H4 (cell line): Measurements from ENCODE around the gene CYP21A2. TPM values are rescaled to one million over a fixed set of nuclear protein-coding genes. Genes with fewer than 3 reads are reported as not detected.
"Not testable (repeated sequence)": the region's sequence is repeated elsewhere in the genome, so short reads cannot be mapped to it uniquely, and the experiment has no call there.

Experiments
- DNase-seq: peaks from one replicate; pipeline ENCODE4 v3.0.0-alpha.2; 2015; ENCODE audit warnings: low spot score
- total RNA-seq: library from RNA; depleted of rRNA; stranded (reverse); fragments of >200 nt; shearing (Covaris generic); gene quantifications from 2 replicates; pipeline ENCODE4 v1.2.3, GENCODE V29; 2014

Gene CYP21A2
- total RNA-seq, 1 experiment from 2014 or later, result 0.48 TPM

DNA sequence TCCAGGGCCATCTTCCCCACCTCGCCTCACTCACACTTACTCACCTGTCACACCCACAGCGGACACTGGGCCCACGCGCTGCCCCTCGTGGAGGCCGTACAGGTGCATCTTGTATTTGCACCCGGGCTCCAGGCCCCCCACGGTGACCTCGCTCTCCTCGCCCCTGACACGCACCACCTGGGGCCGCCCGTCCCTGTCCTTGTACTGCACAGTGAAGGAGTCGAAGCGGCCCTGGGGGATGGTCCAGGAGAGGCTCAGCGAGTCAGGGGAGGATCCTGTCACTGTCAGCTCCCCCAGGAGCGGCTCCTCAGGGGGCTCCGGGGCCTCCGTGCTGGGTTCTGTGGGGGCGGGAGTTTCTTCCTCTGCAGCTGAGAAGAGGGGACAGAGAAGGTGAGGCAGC is 14.4 kb downstream of the CYP21A2 start:
- DNase-seq, result not testable (repeated sequence)

DNA sequence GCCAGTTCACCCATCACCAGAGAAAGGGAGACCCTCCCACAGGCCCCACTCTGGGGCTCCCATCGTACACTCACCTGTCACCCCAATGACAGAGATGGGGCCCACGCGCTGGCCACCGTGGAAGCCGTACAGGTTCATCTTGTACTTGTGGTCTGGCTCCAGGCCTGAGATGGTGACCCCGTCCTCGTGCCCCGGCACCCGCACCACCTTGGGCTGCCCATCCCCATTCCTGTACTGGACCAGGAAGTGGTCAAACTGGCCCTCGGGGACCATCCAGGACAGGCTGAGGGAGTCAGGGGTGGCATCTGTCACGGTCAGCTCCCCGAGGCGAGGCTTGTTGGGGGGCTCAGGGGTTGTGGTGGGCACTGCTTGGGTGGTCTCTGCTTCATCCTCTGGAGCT is 15.1 kb downstream of the CYP21A2 start:
- DNase-seq, result not testable (repeated sequence)

DNA sequence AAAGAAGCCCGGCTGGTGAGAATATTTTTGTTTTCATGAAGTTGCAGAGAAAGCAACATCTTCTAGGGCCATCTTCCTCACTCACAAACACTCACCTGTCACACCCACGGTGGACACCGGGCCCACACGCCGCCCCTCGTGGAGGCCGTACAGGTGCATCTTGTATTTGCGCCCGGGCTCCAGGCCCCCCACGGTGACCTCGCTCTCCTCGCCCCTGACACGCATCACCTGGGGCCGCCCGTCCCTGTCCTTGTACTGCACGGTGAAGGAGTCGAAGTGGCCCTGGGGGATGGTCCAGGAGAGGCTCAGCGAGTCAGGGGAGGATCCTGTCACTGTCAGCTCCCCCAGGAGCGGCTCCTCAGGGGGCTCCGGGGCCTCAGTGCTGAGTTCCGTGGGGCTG is 17.5 kb downstream of the CYP21A2 start:
- DNase-seq, result not testable (repeated sequence)

DNA sequence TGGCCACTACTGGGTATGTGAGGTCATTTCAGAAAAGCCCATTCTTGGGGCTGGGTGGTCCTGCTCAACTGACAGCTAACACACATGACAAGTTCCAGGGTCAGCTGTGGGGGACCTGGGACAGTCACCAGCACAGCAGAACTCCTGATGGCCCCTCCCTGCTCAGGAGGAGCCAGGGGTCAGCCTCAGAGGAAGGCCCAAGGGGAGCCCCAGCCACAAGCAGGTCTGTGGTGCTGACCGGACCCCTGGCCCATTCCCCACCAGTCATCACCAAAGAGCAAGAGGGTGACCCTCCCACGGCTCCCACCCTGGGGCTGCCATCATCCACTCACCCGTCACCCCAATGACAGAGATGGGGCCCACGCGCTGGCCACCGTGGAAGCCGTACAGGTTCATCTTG is 18.0 kb downstream of the CYP21A2 start:
- no peak for DNase-seq

DNA sequence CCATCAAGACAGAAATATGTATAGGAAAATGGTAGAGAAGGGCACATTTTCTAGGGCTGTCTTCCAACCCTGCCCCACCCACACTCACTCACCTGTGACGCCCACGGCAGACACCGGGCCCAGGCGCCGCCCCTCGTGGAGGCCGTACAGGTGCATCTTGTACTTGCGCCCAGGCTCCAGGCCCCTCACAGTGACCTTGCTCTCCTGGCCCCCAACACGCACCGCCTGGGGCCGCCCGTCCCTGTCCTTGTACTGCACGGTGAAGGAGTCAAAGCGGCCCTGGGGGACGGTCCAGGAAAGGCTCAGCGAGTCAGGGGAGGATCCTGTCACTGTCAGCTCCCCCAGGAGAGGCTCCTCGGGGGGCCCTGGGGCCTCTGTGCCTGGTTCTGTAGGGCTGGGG is 19.8 kb downstream of the CYP21A2 start:
- no peak for DNase-seq

DNA sequence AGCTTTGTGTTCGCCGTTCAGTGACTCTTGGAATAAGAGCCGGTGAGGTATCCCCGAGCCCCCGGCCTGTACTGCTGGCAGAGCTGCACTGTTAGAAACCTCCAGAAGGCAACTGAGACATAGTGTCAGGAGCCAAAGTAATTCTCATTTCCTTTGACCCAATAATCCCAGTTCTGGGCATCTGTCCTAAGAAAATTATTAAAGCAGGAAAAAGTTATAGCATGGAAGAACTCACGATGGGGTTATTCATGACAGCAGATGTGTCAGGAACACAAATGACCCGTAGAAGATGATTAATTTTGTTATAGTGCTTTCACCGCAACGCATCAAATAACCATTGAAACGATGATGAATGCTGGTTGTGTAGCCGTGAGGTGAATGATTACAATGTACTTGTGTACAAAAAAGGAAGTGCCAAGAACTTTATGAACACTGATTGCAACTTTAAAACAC is 20.3 kb downstream of the CYP21A2 start:
- DNase-seq, result no peak

DNA sequence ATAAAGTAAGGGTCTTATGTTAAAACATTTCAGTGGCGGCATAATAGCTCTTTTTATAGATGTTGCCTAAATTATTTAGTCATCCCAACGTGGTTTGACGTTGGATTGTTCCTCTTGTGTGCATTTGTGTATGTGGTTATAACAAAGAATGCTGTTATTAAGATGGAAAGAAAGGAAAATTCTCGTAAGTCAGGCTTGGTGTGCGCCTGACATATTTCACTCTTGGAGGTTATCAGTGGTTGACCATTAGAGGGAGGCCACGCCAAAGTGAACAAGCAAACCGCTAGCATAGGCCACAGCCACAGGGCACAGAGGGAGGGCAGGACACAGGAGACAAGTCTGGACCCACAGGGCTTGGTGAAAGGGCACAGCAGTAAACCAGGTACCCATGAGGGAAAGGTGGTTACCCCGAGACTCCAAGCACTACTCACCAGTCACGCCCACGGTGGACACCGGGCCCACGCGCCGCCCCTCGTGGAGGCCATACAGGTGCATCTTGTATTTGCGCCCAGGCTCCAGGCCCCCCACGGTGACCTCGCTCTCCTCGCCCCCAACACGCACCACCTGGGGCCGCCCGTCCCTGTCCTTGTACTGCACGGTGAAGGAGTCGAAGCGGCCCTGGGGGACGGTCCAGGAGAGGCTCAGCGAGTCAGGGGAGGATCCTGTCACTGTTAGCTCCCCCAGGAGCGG is 22.9 kb downstream of the CYP21A2 start:
- DNase-seq, result no peak

DNA sequence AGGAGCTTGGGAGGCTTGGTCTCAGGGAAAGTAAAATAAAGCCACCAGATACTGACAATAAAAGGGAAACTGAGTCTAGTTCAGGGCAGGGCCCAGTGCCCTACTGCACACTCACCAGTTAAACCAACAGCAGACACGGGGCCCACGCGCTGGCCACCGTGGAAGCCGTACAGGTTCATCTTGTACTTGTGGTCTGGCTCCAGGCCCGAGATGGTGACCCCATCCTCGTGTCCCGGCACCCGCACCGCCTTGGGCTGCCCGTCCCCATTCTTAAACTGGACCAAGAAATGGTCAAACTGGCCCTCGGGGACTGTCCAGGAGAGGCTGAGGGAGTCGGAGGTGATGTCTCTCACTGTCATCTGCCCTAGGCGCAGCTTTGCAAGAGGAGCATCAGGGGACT is 26.5 kb downstream of the CYP21A2 start:
- DNase-seq, result no peak

DNA sequence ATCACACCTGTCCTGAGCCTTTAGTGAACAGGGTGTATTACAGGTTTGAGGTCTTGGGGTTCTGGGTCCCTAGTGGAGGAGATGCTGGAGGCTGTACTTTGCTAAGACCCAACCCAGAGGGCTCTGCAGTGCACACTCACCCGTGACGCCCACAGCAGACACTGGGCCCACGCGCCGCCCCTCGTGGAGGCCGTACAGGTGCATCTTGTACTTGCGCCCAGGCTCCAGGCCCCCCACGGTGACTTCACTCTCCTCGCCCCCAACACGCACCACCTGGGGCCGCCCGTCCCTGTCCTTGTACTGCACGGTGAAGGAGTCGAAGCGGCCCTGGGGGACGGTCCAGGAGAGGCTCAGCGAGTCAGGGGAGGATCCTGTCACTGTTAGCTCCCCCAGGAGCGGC is 29.3 kb downstream of the CYP21A2 start:
- not testable (repeated sequence) for DNase-seq

DNA sequence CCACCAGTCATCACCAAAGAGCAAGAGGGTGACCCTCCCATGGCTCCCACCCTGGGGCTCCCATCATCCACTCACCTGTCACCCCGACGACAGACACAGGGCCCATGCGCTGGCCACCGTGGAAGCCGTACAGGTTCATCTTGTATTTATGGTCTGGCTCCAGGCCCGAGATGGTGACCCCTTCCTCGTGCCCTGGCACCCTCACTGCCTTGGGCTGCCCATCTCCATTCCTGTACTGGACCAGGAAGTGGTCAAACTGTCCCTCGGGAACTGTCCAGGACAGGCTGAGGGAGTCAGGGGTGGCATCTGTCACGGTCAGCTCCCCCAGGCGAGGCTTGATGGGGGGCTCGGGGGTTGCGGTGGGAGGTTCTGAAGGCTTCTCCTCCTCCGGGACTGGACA is 30.1 kb downstream of the CYP21A2 start:
- not testable (repeated sequence) for DNase-seq

DNA sequence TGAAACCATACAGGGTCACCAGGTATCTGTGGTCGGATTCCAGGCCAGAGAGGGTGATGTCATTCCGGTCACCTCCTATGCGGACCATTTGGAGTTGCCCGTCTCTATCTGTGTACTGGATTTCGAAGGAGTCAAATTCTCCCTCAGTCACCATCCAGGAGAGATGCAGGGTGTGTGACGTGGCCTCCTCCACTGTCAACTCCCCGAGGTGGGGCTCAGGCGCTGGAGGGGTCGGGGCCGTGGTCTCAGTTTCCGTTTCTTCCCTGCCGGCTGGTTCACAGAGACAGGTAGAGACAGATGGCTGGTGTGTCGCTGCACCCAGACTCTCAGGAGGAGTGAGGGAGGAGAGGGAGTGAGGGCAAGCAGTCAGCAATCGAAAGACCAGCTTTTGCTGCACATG is 30.7 kb downstream of the CYP21A2 start:
- no peak for DNase-seq

DNA sequence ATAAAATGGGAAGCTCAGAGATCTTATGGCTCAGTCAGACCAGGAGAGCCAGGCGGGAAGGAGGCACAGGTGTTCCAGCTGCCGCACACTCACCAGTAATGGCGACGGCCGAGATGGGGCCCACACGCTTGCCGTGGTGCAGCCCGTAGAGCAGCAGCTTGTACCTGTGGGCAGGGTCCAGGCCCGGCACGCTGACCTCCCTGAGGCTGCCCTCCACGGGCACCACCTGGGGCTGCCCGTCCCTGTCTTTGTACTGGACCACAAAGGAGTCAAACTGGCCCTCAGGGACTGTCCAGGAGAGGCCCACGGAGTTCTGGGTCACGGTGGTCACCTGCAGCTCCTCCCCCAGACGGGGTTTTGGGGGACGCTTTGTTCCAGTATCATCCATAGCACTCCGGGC is 31.2 kb downstream of the CYP21A2 start:
- no peak for DNase-seq

DNA sequence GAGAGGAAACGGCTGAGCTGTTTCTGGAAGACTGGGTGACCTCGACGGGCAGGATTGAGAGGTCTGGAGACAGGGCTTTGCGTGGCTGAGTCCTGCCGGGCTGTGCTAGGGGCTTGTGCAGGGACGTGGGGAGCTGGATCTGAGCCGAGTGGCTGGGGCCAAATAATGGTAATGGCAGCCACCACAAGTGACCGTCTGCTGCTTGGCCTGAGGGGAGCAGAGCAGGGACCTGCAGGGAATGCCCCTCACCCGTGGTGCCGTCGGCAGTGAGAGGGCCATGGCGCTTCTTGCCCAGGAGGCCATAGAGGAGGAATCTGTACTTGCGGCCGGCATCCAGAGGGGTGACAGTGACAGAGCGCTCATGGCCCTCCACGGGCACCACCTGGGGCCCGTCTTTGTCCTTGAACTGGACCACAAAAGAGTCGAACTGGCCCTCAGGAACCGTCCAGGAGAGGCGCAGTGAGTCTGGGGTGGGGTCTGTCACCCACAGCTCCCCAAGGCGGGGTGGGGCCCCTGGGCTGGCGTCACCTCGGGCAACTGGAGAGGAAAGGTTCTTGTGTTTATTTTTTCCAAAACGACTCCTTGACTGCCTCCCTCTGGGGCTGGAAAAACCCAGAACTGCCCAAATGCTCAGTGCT is 31.8 kb downstream of the CYP21A2 start:
- no peak for DNase-seq

DNA sequence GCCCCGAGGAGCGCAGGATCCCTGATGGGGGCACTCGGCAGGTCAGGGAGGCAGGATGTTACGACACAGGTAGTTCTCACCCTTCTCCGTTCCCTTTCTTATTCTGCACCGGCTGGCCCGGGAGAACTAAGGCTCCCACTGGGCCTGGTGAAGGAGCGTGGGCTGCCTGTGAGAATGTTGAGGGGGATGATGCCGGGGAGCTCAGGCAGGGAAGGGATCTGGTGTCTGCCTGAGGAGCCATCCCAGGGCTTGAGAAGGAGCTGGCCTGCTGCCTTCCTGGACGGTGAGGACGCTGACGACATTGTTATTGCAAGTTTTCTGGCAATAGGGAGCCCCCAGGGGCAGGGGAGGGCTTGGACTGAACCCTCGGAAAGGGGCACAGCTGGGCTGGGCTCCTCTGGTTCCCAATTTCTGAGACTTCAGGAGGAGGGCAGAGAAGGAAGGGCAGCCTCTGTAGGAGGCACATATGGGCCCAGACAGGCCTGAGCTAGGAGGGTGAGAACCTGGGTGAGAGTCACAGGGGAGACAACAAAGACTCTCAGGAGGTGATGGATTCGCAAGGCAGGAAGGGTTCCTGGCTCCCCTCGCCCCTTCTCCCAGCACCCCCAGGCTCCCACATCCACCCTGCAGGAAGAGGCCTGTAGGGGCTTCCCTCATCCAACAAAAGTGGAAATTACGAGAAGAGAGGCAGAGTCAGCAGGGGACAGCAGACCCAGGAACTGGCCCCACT is 32.8 kb downstream of the CYP21A2 start:
- no peak for DNase-seq

DNA sequence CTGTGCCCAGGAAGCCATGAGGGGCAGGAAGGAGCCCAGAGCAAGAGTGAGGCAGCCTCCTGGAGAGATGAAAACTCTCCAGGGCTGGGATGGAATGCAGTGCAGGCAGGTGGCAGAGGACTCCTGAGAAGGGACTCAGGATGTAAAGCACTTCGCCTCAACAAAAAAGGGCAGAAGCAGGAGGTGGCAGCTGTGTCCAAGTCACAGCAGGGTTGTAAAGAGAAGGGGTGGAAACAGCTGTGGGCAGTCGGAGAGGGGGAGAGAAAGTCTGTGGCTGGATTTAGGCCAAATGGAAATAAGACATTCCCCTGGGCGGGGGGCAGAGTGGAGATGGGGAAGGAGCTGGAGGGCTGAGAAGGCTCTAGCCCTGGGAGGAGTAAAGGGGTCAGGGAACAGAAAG is 34.9 kb downstream of the CYP21A2 start:
- DNase-seq, result no peak

DNA sequence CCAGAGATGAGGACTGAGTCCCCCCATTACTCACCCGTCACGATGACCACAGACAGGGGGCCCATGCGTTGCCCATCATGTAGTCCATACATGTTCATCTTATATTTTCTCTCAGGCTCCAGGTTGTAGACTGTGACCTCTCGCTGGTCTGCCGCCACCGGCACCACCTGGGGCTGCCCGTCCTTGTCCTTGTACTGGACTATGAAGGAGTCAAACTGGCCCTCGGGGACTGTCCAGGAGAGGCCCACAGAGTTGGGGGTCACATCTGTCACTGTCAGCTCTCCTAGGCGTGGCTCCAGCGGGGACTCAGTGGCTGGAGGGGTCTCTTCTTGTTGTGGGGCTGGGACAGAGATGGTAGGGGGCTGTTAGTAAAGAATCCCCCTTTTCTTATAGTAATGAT is 35.4 kb downstream of the CYP21A2 start:
- DNase-seq, result no peak

DNA sequence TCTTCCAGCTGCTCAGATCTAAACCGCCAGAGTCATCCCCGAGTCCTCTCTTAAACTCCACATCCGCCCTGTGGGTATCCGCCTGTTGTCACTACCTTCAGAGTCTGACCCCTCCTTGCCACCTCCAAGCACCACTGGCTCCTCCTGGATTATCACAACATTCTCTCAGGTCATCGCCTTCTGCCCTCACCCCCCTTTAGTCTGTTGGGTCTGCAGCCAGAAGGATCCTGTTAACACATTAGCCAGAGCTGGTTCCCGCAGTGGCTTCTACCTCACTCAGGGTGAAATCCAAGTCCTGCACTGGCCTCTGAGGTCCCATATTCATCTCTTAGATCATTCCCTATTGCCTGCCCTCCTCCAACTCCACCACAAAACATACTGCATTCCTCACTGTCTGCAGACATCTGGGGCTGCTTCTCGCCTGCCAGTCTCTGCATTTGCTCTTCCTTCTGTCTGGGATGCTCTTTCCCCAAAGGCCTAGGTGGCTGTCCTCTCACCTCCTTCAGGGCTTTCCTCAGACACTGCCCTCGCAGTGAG is 36.8 kb downstream of the CYP21A2 start:
- DNase-seq, result no peak

DNA sequence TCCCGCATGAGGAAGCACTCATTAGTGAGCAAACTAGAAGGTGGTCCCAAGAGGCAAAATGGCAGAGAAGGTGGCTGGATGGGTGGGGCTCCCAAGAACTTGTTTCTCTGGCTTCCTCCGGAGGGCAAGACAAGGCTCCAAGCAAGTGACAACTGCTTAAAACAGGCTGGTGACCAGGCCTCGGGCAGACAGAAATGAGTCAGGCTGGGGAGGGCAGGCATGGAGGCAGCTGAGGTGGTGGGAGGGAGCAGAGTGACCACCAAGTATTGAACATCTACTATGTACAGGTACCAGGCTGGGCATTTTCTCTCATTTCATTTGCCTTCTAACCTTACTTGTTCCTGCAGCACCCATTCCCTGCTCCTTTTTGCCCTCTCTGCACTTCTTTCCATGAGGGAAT is 37.6 kb downstream of the CYP21A2 start:
- no peak for DNase-seq

DNA sequence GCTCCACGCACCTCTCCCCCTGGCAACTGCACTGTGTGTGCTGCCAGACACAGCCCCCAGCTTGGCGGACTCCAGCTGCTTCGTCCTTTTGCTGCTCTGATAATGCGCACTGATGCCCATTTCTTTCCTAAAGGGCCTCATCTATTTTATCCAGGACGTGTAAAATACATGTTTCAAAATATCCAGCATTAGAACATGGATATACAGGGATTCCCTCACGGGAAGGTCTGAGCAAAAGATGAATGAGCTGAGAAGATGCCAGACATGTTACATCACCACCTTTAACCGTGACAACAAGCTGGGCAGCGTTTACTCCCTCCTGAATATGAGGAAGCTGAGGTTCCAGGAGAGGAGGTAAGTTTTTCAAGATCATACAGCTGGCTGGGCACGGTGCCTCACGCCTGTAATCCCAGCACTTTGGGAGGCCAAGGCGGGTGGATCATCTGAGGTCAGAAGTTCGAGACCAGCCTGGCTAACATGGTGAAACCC is 38.1 kb downstream of the CYP21A2 start:
- DNase-seq, result peak; percentile 86

DNA sequence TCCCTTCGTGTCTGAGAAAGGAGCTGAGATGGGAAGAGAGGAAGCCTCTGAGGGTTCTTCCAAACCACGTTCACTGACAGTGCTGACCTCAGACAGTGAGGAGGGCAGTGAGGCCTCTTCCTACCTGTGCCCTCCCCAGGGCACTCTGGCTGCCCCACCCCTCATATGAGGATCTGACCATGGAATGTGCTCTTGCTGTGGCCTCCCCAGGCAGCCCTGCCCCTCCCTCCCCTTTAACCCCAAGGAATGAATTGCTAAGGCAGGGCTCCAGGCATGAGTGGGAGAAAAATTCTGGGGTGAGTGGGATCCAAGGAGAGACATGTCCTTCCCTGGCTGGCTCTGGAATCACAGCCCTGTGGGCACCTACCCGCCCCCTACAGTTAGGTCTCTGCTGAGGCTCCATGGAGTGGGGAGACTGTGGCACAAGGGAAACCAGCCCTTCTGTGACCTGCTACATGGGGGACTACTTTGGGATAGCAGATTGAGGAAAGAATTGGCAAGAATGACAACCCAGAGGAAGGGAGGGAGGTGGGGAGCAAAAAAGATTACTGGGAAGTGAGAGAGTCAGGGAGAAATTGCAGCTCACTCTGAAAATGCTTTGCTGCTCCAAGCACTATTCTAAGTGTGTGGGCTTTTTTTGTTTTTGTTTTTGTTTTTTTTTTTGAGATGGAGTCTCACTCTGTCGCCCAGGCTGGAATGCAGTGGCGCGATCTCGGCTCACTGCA is 41.5 kb downstream of the CYP21A2 start:
- DNase-seq, result no peak

DNA sequence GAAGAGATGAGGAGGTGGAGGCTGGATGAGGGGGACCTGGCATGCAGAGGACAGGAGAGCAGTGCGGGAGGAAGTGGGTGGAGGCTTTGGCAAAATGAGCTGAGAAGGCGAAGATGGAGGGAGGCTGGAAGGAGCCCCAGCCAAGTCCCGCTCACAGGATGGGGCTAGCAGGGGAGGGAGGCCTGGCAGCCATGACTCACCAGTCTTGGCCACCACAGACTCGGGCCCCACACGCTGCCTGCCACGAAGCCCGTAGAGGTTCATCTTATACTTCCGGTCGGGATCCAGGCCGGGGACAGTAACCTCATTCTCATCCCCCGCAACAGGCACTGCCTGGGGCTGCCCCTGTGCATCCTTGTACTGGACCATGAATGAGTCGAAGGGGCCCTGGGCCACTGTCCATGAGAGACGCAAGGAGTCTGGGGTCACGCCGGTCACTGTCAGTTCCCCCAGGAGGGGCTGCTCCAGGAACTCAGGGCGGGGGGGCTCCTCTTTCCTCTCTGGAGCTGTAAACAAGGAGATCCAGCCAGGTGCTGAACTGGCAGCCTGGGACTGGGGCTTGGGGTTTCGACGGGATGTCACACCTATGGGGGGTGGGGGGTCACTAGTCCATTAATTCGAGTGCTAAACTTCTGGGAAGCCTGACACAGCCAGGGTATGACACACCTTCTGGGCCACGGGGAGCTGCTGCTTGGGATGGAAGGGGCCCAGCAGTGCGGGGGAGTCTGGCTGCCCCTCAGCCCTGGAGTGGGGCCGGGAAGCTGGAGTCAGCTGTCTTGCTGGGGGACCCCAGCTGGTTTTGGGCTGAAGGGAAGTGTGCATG is 43.2 kb downstream of the CYP21A2 start:
- DNase-seq, result peak; percentile 93
